HG02642 (cell line): ENCODE measurements around the gene DSTN.

Source experiments
- ATAC-seq: cut with Tn5 transposase; IDR thresholded peaks from one replicate; pipeline ENCODE4 v1.9.1; 2021; ENCODE audit warnings: mild to moderate bottlenecking; ENCODE audit not compliant: unreplicated experiment, poor library complexity

Gene DSTN

DNA sequence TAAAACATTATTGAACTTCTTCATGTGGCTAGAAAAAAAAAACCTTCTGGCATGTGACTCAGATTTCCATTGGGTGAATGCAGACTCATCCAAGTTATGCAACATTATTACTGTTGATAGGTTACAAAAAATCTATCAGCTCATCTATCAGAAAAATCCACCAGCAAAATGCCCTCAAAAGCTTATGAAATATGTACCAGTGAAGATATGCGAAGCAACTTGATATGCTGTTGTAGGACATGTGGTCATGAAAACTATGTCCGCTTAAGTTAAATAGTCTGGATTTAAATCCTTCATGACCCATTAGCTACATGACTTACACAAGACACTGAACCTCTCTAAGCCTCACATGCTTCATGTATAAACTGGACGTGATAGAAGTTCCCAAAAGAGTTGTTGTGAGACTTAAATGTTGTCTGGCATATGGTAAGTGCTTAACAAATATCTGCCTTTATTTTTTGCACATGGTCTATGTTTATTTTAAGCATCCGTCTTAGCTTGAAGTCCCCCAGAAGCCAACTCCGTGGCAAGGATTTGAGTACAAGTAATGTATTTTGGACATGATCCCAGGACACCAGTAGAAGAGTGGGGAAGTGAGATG, 26.2 kb upstream of the DSTN start:
- no peak for ATAC-seq

DNA sequence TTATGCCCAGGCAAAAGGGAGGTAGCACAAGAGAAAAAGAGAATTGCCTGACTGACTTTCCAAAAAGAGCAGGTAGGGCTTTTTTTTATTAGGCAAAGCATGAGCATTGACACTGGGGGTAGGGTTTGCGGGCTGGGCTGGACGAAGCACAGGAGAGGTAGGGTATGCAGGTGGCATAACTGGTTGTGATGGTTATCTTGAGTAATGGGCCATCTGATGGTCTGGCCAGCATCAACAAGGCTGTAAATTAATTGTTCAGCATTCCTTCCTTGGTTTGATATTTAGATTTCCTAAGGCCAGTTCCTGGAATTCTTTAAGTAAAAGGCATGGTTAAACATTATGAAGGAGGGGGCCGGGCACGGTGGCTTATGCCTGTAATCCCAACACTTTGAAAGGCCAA, 24.7 kb upstream of the DSTN start:
- no peak for ATAC-seq

DNA sequence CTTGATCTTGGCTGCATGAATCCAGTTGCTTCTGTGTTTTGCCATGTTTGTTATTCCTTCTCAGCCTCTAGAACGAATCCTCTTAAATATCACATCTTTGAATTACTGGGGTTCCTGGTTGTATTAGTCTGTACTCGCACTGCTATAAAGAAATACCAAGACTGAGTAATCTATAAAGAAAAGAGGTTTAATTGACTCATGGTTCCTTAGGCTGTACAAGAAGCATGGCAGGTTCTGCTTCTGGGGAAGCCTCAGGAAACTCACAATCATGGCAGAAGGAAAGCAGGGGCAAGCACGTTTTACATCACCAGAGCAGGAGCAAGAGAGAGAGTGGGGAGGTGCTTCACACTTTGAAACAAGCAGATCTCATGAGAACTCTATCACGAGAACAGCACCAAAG, 20.7 kb upstream of the DSTN start:
- no peak for ATAC-seq

DNA sequence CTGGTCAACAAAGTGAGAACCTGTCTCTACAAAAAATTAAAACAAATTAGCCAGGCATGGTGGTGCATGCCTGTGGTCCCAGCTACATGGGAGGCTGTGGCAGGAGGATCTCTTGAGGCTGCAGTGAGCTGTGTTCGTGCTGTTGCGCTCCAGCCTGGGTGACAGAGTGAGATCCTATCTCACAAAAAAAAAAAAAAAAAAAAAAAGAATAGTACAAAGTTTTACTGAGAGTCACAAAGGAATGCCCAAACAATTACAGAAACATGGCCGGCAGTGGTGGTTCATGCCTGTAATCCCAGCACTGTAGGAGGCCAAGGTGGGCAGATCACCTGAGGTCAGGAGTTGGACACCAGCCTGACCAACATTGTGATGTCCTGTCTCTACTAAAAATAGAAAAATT, 14.8 kb upstream of the DSTN start:
- ATAC-seq: no peak

DNA sequence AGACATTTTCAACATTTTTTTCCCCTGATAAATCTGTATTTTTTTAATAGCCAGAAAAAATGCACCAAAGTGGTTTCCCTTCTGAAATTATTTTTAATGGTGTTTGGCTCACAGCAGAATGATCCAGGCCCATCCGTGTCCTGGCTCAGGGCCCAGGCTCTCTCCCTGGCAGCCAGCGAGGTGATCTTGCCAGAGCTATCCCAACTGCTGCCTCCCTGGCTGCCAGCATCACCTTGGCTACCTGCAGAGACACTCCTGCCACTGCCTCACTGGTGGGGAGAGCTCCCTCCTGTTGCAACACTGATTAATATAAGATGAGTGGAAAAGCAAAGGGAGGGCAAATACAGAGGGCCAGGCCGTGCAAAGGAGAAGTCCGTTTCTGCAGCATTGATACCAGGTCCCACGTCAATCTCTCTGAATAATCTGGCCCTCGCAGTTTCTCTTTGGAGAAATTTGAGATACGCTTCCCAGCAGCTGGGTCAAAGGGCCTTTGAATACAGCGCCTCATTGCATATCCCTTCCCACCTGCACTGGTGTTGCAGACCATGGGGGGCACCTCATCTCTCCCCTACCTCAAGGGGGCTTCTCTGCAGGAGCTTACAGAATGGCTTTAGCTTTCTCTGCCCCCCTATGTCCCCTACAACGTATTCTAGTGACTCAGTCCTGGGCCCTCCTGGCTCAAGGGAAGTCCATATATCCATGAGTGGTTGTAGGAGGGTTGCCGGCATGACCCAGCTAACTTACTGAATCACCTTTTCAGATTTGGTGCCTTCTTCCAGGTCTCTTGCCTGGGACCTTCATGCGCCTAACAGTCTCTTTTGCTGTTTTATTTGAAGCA, 12.8 kb upstream of the DSTN start:
- no peak for ATAC-seq

DNA sequence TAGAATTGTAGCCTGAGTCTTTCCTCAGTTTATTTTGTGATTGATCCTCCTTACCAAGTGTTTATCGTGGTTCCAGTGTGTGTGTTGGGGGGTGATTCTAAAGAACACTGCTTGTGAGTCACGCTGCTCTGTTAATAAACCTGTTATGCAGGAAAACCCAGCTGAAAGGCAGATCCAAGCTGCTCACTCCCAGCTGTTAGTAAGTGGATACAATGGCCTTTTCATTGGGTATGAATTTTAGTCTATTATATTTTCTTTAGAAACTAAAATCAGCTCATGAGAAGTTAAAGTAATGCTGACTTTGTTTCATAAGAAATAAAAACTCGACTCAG, 12.2 kb upstream of the DSTN start:
- ATAC-seq: no peak

DNA sequence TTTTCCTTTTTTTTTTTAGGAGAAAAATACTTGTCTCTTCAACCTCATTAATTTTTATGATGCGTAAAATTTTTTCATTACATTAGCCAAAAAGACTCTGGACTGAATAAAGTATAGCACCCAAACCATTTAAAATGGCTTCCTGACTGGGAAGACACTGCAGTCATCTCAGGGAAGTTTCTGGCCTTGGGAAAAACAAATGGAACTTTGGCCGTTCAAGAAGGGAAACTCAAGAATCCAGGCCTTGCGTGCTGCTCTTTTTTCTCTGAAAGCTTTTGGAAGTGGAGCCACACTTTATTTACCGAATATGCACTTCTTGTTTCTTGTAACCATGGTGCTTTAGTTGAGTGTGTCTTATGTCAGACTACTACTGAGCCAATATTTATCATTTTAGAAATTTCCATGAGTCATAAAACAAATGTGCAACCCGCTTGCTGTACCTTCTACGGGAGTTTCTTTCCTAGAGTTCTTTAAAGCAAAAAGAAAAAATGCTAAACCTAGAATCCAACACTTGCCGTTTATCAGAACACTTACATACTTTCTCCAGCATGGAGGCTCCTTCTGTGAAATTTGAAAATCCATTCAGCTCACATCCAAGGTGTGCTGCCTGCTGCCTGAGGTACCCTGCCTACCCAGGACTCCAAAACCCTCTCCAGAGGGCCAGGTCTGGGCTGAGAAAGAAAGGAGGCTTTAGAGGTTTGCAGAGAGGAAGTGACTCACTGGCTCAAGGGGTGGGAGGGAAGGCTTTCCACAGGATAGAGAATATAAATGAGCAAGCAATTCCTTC, 11.5 kb upstream of the DSTN start:
- no peak for ATAC-seq

DNA sequence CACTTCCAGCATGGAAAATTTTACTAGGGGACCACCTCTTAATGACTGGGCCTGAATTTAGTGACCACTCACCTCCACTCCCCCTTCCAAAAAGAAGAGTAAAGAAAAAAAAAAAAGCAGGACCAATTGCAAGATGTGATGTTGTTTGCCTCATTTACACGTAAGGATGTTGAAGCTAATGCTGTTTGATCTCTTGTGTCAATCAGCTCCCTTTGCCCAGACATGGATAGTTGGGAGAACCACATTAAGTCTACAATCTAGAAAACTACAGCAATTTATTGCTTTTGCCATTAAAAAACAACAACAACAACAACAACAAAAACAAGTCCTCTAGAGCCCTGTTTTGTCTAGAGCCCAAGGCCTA, 11.0 kb upstream of the DSTN start:
- no peak for ATAC-seq

DNA sequence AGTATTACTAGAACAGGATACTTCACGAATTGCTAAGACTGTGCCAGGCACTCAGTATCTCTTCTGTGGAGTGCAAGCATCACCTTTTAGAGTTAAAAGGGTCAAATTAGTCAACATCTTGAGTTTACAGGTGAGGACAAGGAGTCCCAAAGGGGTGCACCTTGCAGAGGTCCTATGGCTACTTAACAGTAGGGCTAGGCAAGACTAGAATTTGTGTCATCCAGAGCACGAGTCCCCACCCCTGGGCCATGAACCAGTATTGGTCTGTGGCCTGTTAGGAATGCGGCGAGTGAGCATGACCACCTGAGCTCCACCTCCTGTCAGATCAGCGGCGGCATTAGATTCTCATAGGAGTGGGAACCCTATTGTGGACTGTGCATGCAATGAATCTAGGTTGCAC, 10.5 kb upstream of the DSTN start:
- ATAC-seq: no peak

DNA sequence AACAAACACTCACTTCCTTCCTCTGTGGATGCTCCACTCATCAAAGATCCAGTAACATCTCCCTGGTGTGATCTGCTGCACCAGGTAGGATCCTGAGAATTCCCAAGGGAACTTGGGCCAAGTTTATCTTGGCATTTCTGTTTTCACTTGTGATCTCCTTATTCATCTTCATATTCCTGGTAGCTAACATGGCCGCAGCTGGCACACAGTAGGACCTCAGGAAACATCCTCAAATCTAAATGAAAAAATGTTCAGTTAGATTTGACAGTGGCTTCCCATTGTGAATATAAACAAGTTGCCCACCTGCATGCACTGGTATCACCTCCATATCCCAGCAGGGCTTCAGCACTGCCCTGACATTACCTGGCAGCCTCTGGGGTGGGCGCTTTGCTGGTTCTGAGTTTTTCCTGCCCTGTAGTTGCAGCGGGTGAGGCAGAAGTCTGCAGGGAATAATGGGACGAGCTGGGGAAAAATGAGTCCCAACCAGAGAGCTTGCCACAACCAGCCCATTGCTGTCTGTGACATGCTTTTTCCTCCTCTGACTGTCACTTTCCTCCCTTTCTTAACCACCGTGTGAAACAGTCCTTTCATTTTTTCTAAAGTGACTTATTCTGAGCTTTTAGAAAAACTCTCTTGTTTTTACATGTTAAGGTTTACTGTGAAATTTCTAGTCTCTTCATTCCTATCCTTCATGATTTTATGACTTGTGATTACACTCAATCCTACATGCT, 9.4 kb upstream of the DSTN start:
- ATAC-seq: no peak

DNA sequence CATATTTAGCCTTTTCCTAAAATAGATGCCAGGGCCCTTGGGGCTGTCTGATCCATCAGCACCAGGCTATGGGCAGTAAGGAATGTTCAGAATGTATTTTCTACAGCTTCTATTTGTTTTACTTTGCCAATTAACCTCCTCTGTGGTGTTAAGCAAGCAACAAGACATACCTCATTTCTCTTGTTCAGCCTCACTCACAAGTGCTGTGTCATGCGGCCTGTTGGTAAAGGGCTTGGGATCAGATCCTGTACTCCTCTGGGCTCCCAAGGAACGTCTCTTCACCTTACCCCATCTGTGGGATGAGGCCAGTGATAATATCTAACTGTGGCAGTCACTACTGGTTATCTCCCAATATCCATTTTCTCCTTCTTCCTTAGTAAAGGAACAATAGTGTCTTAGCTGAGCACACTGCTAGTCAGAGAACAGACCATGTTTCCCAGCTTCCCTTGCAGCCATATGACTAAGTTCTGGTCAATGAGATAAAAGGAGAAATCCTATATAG, 7.0 kb upstream of the DSTN start:
- no peak for ATAC-seq

DNA sequence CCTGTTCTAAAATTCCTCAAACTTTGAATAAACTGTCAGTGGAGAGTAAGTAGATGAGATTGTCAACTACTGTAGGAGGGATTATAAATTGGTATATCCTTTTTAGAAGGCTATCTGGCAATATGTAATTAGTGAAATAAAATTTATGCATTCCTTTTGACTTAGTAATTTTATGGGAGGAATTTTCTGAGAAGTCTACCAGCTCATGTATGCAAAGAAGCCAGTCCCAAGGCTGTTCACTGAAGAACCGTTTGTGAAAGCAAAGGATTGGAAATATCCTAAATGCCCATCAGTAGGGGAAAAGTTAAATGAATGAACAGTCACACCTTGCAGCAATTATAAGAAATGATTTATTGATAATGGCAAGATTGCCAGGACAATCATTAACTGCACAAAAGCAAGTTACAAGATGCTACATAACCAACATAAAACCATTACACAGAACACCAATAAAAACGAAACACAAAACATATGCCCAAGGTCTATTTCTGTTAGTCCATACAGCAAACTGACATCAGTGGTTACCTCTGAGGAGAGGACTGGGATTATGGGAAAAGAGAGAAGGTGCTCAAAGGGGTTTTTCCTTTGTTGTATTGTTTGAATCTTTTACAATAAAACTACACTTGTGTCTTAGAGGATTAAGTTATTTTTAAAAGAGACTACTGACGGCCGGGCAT, 4.6 kb upstream of the DSTN start:
- ATAC-seq: no peak

DNA sequence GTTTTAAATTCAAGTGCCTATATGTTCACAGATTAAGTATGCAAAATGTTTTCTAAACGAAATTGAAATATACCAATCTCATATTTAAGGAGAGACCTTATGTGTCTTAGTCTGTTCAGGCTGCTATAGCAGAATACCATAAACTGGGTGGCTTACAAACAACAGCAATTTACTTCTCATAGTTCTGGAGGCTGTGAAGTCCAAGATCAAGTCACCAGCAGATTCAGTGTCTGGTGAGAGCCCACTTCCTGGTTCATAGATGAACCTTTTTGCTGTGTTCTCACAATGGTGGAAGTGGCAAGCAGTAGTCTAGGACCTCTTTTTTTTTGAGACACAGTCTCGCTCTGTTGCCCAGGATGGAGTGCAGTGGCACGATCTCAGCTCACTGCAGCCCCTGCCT, 3.5 kb upstream of the DSTN start:
- no peak for ATAC-seq

DNA sequence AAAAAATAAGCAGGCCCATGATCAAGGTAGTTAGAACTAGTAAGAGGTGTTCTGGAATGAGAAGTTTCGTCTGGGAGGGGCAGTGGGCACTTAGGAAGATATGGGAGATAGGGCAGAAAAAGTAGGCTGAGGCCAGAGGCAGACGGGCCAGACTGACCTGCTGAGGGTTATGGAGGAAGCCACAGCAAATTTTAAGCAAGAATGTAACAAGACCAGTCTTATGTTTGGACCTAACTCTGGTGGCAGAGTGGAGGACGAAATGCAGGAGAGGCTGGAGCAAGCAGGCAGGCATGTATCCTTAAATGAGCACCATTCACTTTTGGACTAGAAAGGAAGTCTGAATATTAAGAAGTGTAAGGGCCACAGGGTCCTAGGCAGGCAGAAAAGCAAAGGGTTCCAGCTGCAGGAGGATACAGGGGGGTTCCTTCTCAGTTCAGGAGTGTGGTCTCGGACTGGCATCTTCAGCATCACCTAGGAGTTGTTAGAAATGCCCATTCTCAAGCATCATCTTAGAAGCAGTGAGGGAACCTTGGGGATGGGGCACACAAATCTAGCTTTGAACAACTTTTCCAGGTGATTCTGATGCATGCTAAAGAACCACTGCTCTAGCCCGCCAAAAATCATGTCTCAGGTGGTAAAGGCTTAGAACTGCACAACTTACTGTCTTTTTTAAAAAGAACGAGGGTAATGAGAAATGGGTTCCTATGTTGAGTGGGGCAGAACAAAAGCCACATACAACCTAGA, 1.7 kb upstream of the DSTN start:
- ATAC-seq: no peak

DNA sequence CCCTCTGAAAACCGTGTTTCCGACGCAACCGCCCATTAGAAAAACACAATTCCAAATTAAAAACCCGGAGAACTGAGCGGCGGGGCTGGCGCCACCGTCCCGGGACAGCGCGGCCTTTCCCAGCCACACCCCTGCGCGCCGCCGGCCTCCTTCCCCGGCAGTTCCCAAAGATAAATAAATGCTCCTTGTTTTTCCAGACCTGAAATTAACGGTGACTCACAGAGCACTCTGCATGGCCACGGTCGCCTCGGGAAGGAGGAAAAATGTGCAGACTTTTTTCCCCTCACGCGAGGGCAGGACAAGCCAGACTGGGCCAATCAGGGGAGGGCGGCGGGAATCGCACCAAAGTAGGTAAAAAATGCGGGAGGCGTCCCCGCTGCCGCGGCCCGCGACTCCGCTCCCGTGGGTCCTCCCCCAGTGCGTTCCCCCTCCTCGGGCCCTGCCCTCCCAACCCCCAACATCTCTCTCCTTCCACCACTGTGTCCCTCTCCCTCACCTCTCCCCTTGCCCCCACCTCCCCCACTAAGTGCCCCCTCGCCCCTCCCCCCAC, 828 bp upstream of the DSTN start:
- no peak for ATAC-seq

DNA sequence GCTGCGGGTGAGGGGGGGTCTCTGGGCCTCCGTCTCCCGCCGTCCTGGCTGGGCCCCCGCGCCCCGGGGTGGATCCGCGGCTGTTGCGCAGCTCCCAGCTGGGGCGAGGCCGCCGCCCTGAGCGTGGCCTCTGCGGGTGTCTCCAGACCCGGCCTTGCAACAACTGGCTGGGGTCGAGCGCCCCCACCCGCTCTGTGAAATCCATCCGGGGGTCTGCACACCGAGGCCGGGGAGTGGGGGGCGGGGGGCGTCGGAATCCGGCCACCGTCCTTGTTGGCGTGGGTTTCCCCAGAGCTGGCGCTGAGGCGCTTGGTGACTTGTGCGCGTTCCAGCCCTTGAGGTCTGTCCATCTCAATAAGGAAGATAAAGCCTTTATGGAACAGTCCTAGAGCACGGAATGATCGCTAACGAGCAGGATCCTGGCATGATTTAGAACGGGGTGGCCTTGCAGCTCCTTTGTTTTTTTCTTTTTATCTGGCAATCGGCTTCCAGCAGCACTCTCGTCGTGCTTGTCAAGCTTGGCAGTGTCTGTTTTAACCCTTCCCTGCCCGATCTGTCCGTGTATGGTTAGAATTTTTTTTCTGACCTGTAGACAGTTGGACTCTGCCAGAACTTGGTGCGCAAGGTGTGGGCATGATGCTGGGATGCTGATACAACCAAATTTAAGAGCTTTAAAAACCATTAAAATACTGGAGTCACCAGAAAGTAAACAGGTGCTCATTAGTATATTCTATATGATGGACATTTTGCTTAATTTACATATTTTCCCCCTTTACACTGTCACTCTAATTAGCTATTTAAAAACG, 675 bp downstream of the DSTN start:
- ATAC-seq: peak; percentile 47

DNA sequence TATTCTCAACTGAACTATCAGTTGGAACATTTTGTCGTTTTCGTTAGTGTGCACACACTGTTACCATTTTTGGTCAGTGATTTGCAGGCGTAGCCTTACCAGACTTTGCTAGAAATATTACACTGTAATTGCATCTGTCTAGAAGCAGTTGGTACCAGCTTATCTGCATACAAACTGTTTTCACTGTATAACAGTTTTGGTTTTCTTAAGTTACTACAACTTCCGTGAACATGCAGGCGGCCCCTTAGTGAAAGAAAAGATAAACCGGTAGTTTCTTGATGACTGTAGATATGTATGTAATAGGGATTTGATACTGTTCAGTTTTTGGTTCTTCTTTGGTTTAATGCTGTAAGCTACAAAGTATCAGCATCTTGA, 1.3 kb downstream of the DSTN start:
- ATAC-seq: no peak

DNA sequence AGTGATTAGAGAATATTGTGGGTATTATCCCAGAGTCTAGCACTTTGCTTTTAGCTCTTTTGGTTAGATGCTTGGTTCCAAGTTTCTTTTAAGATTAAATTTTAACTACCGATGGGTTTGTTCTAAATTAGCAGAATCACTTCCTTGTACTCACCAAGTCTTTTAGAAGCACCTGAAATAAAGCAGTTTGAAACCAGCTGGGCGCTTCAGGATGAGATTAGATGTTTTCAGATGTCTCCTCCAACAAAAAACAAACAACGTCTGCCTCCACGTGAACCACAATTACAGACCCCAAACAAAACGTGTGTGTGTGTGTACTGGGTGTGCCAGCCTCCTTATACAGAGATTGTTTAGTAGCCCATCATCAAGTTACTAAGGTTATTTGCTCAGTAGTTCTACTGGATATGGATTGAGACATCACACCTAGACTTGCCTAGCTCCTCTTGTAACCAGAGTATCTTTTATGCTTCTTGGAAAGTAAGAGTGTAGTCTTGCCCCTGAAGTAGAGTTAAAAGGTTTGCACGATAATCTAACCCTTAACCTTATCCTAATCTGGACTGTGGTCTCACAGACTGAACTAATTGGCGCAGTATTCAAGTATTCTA, 2.3 kb downstream of the DSTN start:
- ATAC-seq: no peak
